HG02981 (cell line): ENCODE results near the gene CHMP4A.

Experiments
- ATAC-seq: cut with Tn5 transposase; IDR thresholded peaks from one replicate; pipeline ENCODE4 v1.9.1; 2021; ENCODE audit warnings: mild to moderate bottlenecking, moderate library complexity; ENCODE audit not compliant: unreplicated experiment

Gene CHMP4A, protein sequence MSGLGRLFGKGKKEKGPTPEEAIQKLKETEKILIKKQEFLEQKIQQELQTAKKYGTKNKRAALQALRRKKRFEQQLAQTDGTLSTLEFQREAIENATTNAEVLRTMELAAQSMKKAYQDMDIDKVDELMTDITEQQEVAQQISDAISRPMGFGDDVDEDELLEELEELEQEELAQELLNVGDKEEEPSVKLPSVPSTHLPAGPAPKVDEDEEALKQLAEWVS

DNA sequence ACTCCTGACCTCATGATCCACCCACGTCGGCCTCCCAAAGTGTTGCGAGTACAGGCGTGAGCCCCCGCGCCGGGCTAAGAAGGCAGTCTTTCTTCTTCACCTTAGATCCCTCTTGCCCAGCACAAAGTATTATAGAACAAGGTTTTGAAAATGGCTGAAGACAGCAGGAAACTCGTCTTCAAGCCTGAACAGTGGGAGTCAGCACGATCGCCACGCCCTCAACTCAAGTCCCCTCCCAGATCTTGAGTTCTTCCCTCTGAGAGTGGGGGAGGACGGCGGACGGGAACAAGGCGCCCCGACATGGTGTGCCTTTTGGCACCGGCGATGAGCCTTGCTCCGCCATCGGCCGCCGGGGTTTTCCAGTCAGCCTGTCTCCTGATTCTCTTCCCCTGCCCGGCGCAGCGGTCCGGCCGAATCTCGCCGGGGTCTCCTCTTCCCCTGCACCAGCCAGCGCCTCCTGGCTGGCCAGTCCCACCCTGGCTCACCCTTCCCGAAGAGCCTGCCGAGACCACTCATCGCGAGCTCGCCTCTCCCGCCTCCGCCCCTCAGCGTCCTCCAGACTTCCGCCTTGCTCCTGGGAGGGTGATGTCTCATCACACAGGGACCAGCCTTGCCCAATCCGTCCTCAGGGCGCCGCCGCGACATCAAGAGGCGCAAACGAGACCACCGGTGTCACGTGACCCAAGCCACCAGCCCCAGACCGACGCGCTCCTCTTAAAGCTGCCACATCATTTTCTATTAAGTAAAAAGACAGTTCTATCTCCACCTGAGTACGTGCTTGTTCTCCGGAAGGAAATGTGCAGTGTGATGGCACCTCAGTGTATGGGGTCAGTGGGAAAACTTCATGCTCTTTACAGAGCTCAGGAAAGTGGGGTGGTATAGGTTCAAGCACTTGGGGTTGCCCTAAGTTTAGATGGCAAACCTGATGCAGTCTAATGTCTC, at the start of gene CHMP4A:
Gene CHMP4A (minus strand): TSS at position 565 of the 942 bp plus-strand sequence. CDS start 49 bp downstream, at position 516.
- peak; percentile 83 for ATAC-seq

DNA sequence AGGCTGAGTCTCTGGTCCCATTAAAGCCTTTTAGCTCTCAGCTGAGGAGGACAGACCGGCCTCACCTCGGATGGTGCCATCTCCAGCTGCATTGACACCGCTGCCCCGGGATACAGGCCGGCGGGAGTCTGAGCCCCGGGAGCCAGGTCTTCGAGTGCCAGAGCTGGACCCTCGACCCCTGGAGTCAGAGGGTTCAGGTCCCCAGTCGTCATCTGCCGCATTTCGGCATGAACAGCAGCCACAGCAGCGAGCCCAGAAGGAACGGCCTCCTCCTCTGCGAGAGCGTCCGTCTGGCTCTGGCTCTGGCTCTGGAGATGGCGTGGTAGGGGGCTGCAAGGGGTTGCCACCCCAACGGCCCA, 48.7 kb upstream of the CHMP4A start:
- no peak for ATAC-seq

GRCh38 chr14:24261256-24261968, 48.1 kb upstream of the CHMP4A start:
- ATAC-seq, result no peak

DNA sequence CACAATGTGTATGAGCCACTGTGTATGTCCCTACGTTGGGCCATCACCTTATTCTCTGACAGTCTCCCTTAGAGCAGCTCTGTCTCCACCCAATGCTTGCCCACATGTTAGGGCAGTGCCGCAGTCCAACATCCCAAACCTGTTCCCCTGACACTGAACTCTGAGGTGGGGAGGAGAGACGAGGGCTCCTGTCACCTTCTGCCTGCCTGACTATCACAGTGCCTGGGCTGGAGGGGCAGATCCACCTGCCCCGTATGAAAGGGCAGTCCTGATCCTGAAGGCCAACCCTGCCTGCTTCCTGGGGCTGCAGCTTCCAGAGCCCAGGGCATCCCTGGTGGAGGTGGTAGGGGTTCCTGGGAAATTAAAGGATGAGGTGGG, 47.5 kb upstream of the CHMP4A start:
- ATAC-seq, result no peak

DNA sequence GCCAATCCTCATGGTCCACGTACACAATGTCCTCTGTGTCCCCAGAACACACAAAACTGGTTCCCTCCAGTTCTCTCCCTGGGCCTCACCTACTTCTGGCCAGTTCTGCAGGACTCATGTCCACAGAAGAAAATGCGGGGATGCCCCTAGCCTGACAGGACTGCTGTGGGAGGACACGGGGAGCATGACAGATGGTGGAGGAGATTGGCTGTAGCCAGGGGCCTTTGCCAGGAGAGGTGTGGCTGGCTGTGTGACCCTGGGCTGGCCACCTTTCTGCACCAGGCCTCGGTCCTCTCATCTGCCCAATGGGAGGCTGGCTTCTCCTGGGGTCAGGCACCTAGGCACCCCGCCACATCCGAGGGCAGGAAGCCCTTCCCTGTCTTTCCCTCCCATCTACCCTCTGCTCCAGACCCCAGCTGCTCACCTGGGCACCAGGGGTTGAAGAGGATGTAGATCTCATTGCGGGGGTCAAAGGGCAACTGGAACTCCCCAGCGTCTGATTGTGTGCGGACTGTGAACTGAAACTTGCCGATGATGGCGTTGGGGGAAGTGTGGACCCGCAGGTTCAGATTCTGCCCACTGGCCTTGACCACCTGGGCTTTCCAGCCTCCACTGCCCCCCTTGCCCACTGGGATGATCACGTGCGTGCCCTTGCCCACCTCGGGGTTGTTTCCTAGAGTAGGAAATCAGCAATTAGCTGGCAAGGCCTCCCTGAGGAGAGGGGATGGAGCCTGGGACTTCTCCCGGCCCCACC, 46.9 kb upstream of the CHMP4A start:
- ATAC-seq, result no peak

- no peak for ATAC-seq
Measured at GRCh38 chr14:24259282-24260025, 46.2 kb upstream of the CHMP4A start.

- no peak for ATAC-seq
Measured at GRCh38 chr14:24258548-24259265, 45.4 kb upstream of the CHMP4A start.

DNA sequence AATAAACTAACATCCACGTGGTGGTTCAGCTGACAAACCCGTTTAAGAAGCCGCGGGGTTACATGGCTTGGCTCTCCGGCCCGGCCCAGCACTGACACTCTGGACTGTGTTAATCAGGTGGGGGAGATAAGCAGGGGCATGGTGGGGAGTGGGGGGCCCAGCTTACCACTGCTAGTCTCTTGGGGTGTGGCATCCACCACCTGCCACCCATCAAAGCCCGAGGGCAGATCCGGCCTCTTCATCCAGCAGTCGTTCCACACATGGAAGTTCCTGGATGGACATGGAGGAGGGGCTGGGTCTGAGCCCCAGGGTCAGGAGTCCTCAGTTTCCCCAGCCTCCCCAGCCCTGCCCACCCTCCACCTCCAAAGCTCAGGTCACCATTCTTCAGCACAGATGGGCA, 44.8 kb upstream of the CHMP4A start:
- no peak for ATAC-seq

DNA sequence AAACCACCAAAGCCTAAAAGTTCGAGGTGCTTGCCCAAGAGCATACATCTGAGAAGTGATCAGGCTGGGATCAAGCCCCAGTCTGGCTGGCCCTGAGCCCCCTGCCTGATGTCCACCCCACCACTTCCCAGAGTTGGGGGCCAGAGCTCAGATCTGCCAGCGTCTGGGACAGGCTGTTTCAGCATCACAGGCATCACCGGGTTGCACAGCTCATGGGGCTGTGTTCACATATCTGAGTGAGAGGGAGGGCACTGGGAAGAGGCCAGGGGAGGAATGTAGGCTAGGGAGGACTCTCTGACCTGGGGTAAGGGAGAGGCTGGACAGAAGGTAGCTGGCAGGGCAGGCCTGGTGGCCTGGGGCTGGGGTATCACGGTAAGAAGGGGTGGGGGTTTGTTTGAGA, 43.7 kb upstream of the CHMP4A start:
- ATAC-seq, result no peak

GRCh38 chr14:24255931-24256711, 42.8 kb upstream of the CHMP4A start:
- ATAC-seq, result no peak

- no peak for ATAC-seq
Measured at GRCh38 chr14:24255438-24255837, 42.1 kb upstream of the CHMP4A start.

DNA sequence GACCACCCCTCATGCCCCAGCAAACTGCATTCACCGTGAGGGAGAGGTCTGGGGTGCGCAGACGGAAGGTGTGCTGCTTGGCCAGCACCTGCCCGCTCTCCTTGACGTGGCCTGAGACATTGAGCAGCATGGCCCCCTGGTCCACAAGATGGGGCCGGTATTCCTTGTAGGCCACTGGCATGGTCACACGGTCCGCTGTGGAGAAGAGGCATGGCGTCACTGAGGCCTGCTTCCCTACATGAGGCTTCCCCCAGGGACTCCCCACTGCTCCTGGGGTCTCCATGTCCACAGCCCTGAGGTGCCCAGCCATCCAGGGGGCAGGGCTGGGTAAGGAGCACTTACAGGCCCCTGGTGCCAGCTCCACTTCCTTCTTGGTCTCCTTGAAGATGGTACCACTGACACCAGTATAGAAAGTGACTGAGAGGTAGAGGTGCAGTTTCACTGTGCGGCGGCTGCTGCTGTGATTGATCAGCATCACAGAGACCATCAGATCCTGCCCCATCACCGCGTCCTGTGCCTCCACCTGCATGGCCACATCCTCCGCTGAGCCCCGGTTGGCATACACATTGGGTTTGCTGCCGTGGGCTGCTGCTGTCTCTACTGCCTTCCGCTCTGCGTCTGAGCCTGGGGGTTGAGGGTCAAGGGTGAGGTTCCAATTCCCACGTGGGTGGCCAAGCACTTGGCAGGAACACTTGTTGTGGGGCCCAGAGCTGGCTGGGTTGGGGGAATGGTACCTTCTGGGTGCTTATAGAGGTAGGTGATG, 41.5 kb upstream of the CHMP4A start:
- ATAC-seq, result no peak

GRCh38 chr14:24253936-24254335, 40.6 kb upstream of the CHMP4A start:
- no peak for ATAC-seq

DNA sequence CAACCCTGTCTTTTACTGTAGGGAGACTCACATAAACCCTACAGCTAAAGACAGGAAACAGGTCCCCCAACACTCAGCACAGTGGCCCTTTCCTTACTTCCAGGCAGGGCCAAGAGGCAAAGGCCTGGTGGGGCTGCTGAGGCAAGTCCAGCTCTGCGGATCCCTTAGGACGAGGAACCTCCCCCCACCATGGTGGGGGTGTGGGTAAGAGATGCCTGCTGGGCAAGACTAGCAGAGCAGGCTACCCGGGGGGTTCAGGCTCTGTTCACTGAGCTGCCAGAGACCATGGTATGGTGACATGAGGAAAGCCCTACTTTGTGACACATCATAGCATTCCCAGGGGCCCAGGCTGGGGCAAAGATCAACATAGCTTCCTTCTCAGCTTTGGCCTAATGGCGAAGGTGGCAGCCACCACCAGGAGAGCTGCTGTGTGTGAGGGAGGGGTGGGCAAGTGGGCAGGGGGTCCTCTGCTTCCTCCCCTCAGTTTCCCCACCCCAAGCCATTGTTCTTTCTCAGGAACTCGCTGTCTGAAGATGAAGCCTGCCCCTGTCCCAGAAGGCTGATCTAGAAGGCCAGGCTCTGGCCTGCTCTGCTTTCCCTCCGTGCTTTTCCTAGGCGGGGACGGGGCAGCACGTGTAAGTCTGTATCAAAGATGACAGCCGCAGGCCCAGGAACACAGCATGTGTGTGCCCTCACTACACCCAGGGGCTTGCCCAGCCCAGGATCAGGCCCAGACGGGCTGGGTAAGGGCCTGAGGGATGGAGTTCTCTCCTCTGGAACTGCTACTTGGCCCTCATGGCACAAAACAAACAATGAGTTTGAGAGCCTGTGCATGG, 39.2 kb upstream of the CHMP4A start:
- ATAC-seq, result no peak

- ATAC-seq, result no peak
Measured at GRCh38 chr14:24251880-24252288, 38.6 kb upstream of the CHMP4A start.

GRCh38 chr14:24250354-24250753, 37.1 kb upstream of the CHMP4A start:
- ATAC-seq, result no peak
